Measurements from ENCODE around the gene MADD.

Gene MADD

GRCh38 chr11:47233989-47234668, 35.8 kb upstream of the MADD start:
- TF ChIP-seq, protein P1, sequence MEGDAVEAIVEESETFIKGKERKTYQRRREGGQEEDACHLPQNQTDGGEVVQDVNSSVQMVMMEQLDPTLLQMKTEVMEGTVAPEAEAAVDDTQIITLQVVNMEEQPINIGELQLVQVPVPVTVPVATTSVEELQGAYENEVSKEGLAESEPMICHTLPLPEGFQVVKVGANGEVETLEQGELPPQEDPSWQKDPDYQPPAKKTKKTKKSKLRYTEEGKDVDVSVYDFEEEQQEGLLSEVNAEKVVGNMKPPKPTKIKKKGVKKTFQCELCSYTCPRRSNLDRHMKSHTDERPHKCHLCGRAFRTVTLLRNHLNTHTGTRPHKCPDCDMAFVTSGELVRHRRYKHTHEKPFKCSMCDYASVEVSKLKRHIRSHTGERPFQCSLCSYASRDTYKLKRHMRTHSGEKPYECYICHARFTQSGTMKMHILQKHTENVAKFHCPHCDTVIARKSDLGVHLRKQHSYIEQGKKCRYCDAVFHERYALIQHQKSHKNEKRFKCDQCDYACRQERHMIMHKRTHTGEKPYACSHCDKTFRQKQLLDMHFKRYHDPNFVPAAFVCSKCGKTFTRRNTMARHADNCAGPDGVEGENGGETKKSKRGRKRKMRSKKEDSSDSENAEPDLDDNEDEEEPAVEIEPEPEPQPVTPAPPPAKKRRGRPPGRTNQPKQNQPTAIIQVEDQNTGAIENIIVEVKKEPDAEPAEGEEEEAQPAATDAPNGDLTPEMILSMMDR (conservative IDR thresholded peaks at IDR 0.05; ENCODE audit: control insufficient read depth, insufficient read depth, low read depth, low read length): peak; percentile 56
- DNase-seq (ENCODE audit: low read depth): peak; percentile 79
- no peak overlapping the region for H3K4me3 ChIP-seq (ENCODE audit: control insufficient read depth, low read depth, low read length)

- DNase-seq (ENCODE audit: low read depth): peak; percentile 45
- H3K4me3 ChIP-seq (ENCODE audit: control insufficient read depth, low read depth, low read length): no peak overlapping the region
- TF ChIP-seq, protein P1 (conservative IDR thresholded peaks at IDR 0.05; ENCODE audit: control insufficient read depth, insufficient read depth, low read depth, low read length): no peak
These were observed 35.2 kb upstream of the MADD start for GRCh38 chr11:47234669-47235100.

DNA sequence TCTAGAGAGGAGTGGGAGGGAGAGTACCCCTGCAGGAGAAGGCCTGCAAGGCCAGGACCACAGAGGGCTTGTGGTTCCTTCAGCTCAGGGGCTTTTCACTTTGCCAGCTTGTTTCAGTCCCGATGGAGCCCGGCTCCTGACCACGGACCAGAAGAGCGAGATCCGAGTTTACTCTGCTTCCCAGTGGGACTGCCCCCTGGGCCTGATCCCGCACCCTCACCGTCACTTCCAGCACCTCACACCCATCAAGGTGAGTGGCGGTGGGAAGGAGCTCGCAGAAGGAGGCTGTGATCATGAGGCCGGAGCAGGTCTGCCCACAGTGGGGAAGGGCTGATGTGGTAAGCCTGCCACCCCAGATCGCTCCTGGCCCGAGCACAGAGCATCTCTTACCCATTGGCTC, 34.8 kb upstream of the MADD start:
- TF ChIP-seq, protein P1 (conservative IDR thresholded peaks at IDR 0.05; ENCODE audit: control insufficient read depth, insufficient read depth, low read depth, low read length): no peak
- no peak overlapping the region for H3K4me3 ChIP-seq (ENCODE audit: control insufficient read depth, low read depth, low read length)
- DNase-seq (ENCODE audit: low read depth): no peak

- no peak overlapping the region for H3K4me3 ChIP-seq (ENCODE audit: control insufficient read depth, low read depth, low read length)
- TF ChIP-seq, protein P1 (conservative IDR thresholded peaks at IDR 0.05; ENCODE audit: control insufficient read depth, insufficient read depth, low read depth, low read length): no peak
- DNase-seq (ENCODE audit: low read depth): peak; percentile 76
These were observed 33.5 kb upstream of the MADD start for GRCh38 chr11:47236482-47236881.

GRCh38 chr11:47239852-47240251, 30.1 kb upstream of the MADD start:
- no peak for DNase-seq (ENCODE audit: low read depth)
- no peak overlapping the region for H3K4me3 ChIP-seq (ENCODE audit: control insufficient read depth, low read depth, low read length)
- TF ChIP-seq, protein P1 (conservative IDR thresholded peaks at IDR 0.05; ENCODE audit: control insufficient read depth, insufficient read depth, low read depth, low read length): no peak

- TF ChIP-seq, protein P1 (conservative IDR thresholded peaks at IDR 0.05; ENCODE audit: control insufficient read depth, insufficient read depth, low read depth, low read length): no peak
- no peak overlapping the region for H3K4me3 ChIP-seq (ENCODE audit: control insufficient read depth, low read depth, low read length)
- peak; percentile 57 for DNase-seq (ENCODE audit: low read depth)
These were observed 28.1 kb upstream of the MADD start for GRCh38 chr11:47241841-47242301.
